C4-2B (cell line): ENCODE results near the gene CDH12.
"Not testable (repeated sequence)": the region's sequence is repeated elsewhere in the genome, so short reads cannot be mapped to it uniquely, and the experiment has no call there.

Experiments used
- H3K27ac ChIP-seq: fragments of 450-650 bp; 2 replicates; pipeline ENCODE4 v1.5.1; 2017
- CTCF ChIP-seq: fragments of 450-650 bp; conservative IDR thresholded peaks from 2 replicates; pipeline ENCODE4 v1.5.1; 2017; ENCODE audit warnings: mild to moderate bottlenecking
- ZFX ChIP-seq: fragments of 450-650 bp; IDR thresholded peaks from 2 replicates; pipeline ENCODE4 v1.6.1; 2017

The CDH12 gene

GRCh38 chr5:22889720-22890119 lies 36.6 kb upstream of the CDH12 start:
- H3K27ac ChIP-seq, result no peak overlapping the region
- TF ChIP-seq CTCF, result peak; percentile 59
- TF ChIP-seq ZFX, result no peak

GRCh38 chr5:22887566-22887965 lies 34.4 kb upstream of the CDH12 start:
- H3K27ac ChIP-seq, result no peak overlapping the region
- TF ChIP-seq ZFX (no peak), CTCF (no peak)

- H3K27ac ChIP-seq, result not testable (repeated sequence)
Measured at GRCh38 chr5:22858911-22859310, 5.8 kb upstream of the CDH12 start.

- no peak for TF ChIP-seq ZFX
- no peak for TF ChIP-seq CTCF
- no peak overlapping the region for H3K27ac ChIP-seq
Measured at GRCh38 chr5:22855824-22856223, 2.7 kb upstream of the CDH12 start.

GRCh38 chr5:22850981-22851380 lies 2.2 kb downstream of the CDH12 start:
- no peak for TF ChIP-seq ZFX
- TF ChIP-seq CTCF, result no peak
- no peak overlapping the region for H3K27ac ChIP-seq

- no peak overlapping the region for H3K27ac ChIP-seq
- no peak for TF ChIP-seq CTCF
- no peak for TF ChIP-seq ZFX
Measured at GRCh38 chr5:22846693-22847092, 6.5 kb downstream of the CDH12 start.

- H3K27ac ChIP-seq, result no peak overlapping the region
- no peak for TF ChIP-seq CTCF
- no peak for TF ChIP-seq ZFX
Measured at GRCh38 chr5:22844636-22845035, 8.5 kb downstream of the CDH12 start.

GRCh38 chr5:22844155-22844554 lies 9.0 kb downstream of the CDH12 start:
- no peak overlapping the region for H3K27ac ChIP-seq

More at GRCh38 chr5:22844155-22844554, 9.0 kb downstream of the CDH12 start:
- TF ChIP-seq ZFX (no peak), CTCF (no peak)
